ENCODE measurements around the gene EPAS1. TPM values are rescaled to one million over a fixed set of nuclear protein-coding genes. Genes with fewer than 3 reads are reported as not detected.

The EPAS1 gene
- total RNA-seq, 1 donor from 2014 or later = 1,738 TPM

DNA sequence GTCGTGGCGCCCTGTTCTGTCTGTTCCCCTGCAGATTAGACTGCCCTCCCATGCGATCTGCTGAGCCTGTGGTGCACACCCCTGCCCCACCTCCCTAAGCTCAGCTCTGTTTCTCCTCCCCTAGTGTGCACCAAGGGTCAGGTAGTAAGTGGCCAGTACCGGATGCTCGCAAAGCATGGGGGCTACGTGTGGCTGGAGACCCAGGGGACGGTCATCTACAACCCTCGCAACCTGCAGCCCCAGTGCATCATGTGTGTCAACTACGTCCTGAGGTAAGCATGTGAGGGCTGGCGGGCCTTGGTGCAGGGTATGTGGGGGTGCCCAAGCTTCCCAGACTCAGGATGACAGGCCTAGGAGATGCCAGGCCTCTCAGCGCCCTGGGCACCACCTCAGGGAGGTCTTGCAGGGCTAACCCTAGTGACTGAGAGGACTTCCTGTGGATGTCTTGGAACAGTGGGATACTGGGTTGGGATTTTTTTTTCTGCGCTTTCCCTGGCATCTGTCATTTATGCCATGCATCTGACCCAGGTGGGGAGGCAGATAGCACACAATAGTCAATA lies 78.4 kb downstream of the EPAS1 start:
- intact Hi-C loops (cut with DNase I) = loop anchor here (5.0 kb wide), 1 partner anchor 38 kb away; no protein-coding TSS in a partner anchor
- DNase-seq (ENCODE audit: low spot score in 2 of 2) = peak in 1 of 2 donors; percentile 58
- no peak overlapping the region for H3K4me3 ChIP-seq
- H3K9me3 ChIP-seq = no peaks in the 10 kb centered on the region
- H3K4me1 ChIP-seq = peaks cover 0 to 20% of the 10 kb centered on the region in 2 donors
- H3K27me3 ChIP-seq = no peaks in the 10 kb centered on the region
- H3K36me3 ChIP-seq = peaks cover 64 to 93% of the 10 kb centered on the region in 2 donors
- TF ChIP-seq, protein P1, sequence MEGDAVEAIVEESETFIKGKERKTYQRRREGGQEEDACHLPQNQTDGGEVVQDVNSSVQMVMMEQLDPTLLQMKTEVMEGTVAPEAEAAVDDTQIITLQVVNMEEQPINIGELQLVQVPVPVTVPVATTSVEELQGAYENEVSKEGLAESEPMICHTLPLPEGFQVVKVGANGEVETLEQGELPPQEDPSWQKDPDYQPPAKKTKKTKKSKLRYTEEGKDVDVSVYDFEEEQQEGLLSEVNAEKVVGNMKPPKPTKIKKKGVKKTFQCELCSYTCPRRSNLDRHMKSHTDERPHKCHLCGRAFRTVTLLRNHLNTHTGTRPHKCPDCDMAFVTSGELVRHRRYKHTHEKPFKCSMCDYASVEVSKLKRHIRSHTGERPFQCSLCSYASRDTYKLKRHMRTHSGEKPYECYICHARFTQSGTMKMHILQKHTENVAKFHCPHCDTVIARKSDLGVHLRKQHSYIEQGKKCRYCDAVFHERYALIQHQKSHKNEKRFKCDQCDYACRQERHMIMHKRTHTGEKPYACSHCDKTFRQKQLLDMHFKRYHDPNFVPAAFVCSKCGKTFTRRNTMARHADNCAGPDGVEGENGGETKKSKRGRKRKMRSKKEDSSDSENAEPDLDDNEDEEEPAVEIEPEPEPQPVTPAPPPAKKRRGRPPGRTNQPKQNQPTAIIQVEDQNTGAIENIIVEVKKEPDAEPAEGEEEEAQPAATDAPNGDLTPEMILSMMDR (IDR thresholded peaks at IDR 0.05) = no peak
- H3K27ac ChIP-seq = no peak overlapping the region

DNA sequence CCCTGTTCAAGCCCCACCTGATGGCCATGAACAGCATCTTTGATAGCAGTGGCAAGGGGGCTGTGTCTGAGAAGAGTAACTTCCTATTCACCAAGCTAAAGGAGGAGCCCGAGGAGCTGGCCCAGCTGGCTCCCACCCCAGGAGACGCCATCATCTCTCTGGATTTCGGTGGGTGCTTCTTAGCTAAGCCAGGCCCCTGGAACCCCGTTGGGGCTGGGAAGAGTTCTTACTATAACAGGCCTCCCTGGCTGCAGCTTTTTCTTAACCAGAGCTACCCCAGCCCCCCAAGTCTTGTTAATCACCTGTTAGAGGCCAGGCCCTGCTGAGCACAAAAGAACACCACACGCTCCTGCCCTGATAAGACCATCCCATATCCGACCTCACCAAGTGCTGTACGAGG lies 79.4 kb downstream of the EPAS1 start:
- H3K4me1 ChIP-seq = peaks cover 0 to 20% of the 10 kb centered on the region in 2 donors
- TF ChIP-seq, protein P1 (IDR thresholded peaks at IDR 0.05) = no peak
- peak overlapping the region; percentile 43 to 71 for H3K27ac ChIP-seq
- intact Hi-C loops (cut with DNase I) = loop anchor here (5.0 kb wide), 1 partner anchor 39 kb away; no protein-coding TSS in a partner anchor
- H3K36me3 ChIP-seq = peaks cover 62 to 93% of the 10 kb centered on the region in 2 donors
- DNase-seq (ENCODE audit: low spot score in 2 of 2) = peak in 1 of 2 donors; percentile 58
- no peak overlapping the region for H3K4me3 ChIP-seq
- H3K9me3 ChIP-seq = no peaks in the 10 kb centered on the region
- no peaks in the 10 kb centered on the region for H3K27me3 ChIP-seq

DNA sequence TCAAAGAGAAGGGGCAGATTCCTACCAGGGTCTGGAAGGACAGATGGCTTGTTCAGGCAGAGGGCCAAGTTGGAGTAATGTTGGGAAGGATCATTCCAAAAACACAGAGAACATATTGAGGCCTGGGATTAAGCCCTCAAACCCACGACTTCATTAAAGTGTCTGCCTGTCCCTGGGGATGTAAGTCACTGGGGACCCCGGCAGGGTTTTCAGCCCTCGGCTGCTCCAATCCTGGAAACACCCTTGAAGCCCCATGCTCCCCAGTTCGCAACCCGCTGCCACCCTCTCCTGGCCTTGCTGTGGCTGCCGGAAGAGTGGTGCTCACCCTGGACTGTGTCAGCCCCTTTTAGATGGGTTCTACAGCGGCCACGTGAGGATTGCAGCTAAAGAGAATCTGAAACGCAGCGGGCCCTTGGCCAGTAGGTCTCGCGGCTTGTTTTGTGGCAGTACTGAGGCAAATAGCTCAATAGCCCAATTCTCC lies 79.9 kb downstream of the EPAS1 start:
- peak overlapping the region; percentile 43 to 71 for H3K27ac ChIP-seq
- H3K4me3 ChIP-seq = no peak overlapping the region
- H3K27me3 ChIP-seq = no peaks in the 10 kb centered on the region
- intact Hi-C loops (cut with DNase I) = loop anchor here (5.0 kb wide), 1 partner anchor 40 kb away; no protein-coding TSS in a partner anchor
- peaks cover 65 to 93% of the 10 kb centered on the region in 2 donors for H3K36me3 ChIP-seq
- no peaks in the 10 kb centered on the region for H3K9me3 ChIP-seq
- TF ChIP-seq, protein P1 (IDR thresholded peaks at IDR 0.05) = peak; percentile 15 to 51 (median 18)
- peak in 1 of 2 donors; percentile 79 for DNase-seq (ENCODE audit: low spot score in 2 of 2)
- H3K4me1 ChIP-seq = peaks cover 0 to 20% of the 10 kb centered on the region in 2 donors

DNA sequence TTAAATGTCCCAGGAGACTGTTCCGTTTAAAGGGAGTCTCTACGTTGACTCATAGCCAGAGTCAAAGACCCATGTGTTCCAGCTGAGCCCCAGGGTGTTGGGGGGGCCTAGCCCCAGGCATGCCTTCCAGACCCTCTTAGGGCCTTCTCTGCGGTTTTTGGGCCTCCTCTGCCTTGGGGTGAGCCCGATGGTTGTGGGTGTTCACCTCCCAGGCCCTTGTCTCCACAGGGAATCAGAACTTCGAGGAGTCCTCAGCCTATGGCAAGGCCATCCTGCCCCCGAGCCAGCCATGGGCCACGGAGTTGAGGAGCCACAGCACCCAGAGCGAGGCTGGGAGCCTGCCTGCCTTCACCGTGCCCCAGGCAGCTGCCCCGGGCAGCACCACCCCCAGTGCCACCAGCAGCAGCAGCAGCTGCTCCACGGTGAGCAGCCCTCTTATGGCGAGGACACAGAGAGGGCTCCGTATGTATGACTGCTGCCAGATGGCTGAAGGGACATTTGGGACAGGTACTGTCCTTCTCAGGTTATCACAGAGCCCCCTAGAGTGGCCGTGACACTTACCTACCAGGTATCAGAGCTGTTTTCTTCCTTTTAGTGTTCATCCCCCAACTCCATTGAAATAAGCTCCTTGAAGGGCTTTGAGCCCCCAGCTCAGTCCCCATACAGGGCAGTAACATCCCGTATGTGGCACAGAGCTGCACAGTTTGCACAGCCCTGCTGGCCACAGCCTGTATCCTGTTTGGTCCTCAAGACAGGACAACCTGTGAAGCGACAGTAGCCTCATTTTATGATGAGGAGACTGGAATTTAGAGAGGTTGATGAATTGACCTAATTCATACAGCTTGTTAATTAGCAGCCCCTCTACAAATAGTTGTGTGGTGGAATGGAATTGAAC lies 80.7 kb downstream of the EPAS1 start:
- intact Hi-C loops (cut with DNase I) = loop anchor here (5.0 kb wide), 1 partner anchor 41 kb away; no protein-coding TSS in a partner anchor

DNA sequence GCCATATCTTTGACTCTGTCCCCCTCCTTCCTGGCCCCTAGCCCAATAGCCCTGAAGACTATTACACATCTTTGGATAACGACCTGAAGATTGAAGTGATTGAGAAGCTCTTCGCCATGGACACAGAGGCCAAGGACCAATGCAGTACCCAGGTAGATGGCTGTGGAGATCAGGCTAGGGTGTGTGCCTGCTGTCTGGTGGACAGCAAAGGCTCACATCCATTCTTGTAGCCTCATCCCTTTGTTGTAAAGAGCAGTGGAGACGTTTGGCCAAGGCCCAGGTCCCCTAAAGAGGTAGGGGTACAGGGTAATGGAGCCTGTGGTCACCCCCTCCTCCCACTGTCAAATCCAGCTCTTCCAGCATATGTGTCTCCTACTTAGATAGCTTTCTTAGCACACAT lies 81.4 kb downstream of the EPAS1 start:
- Histone ChIP-seq H3K9me3 (no peaks in the 10 kb centered on the region), H3K27me3 (no peaks in the 10 kb centered on the region), H3K36me3 (peaks cover 64 to 93% of the 10 kb centered on the region in 2 donors), H3K4me1 (peaks cover 0 to 20% of the 10 kb centered on the region in 2 donors), H3K4me3 (no peak overlapping the region), H3K27ac (no peak overlapping the region)
- DNase-seq (ENCODE audit: low spot score in 2 of 2) = peak in 1 of 2 donors; percentile 39
- intact Hi-C loops (cut with DNase I) = loop anchor here (5.0 kb wide), 1 partner anchor 41 kb away; no protein-coding TSS in a partner anchor
- TF ChIP-seq, protein P1 (IDR thresholded peaks at IDR 0.05) = no peak

More for the DNA sequence above, 80.7 kb downstream of the EPAS1 start:
- H3K27me3 ChIP-seq = no peaks in the 10 kb centered on the region
- H3K4me1 ChIP-seq = peaks cover 0 to 20% of the 10 kb centered on the region in 2 donors
- DNase-seq (ENCODE audit: low spot score in 2 of 2) = peak in 1 of 2 donors; percentile 58
- H3K4me3 ChIP-seq = no peak overlapping the region
- H3K27ac ChIP-seq = peak overlapping the region; percentile 43 to 71
- TF ChIP-seq, protein P1 (IDR thresholded peaks at IDR 0.05) = no peak
- peaks cover 65 to 93% of the 10 kb centered on the region in 2 donors for H3K36me3 ChIP-seq
- H3K9me3 ChIP-seq = no peaks in the 10 kb centered on the region
